ENCODE data around the gene RASA2.
A peak's percentile ranks its signal among the peaks of the same experiment; 100 is the strongest.

RASA2 gene

DNA sequence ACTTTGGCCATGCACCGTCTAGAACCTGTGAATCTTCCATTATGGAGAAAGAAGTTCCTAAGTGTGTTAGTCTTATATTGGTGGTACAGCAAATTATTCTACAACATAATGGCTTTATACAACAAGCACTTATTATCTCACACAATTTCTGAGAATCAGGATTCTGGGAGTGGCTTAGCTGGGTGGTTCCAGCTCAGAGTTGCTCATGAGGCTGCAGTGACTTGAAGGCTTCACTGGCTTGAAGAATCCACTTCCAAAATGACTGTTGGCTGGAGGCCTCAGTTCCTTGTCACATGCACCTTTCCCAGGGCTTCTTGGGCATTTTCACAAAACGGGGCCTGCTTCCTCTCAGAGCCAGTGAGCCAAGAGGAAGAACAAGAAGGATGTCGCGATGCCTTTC is 169.0 kb downstream of the RASA2 start:
- TF ChIP-seq ZFX (IDR thresholded peaks at IDR 0.05; ENCODE audit: borderline replicate concordance) (no peak), CTCF (IDR thresholded peaks at IDR 0.05) (no peak)

GRCh38 chr3:141656771-141657170 is 169.9 kb downstream of the RASA2 start:
- H3K27ac ChIP-seq, result no peak overlapping the region
- no peak for TF ChIP-seq CTCF (IDR thresholded peaks at IDR 0.05)
- no peak for TF ChIP-seq ZFX (IDR thresholded peaks at IDR 0.05; ENCODE audit: borderline replicate concordance)

More for the DNA sequence above, 169.0 kb downstream of the RASA2 start:
- no peak overlapping the region for H3K27ac ChIP-seq

DNA sequence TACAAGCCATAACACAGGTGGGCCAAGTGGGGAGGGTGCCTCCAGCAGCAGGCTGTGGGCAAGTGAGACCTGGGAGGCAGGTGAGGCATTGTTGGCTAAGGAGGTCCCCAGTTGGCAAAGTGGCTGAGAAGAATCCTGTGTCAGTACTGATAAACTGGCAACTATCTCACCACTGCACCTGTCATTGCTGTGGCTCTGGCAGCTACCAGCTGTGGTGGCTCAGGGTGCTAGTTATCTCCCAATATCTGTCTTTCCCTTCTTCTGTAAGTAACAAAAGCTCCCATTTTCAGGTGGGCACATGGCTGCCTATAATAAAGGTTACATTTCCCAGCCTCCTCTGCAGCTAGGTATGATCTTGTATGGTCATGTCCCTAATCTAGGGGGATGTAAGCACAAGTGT is 170.7 kb downstream of the RASA2 start:
- TF ChIP-seq ZFX (IDR thresholded peaks at IDR 0.05; ENCODE audit: borderline replicate concordance) (no peak), CTCF (IDR thresholded peaks at IDR 0.05) (no peak)
- H3K27ac ChIP-seq, result no peak overlapping the region

DNA sequence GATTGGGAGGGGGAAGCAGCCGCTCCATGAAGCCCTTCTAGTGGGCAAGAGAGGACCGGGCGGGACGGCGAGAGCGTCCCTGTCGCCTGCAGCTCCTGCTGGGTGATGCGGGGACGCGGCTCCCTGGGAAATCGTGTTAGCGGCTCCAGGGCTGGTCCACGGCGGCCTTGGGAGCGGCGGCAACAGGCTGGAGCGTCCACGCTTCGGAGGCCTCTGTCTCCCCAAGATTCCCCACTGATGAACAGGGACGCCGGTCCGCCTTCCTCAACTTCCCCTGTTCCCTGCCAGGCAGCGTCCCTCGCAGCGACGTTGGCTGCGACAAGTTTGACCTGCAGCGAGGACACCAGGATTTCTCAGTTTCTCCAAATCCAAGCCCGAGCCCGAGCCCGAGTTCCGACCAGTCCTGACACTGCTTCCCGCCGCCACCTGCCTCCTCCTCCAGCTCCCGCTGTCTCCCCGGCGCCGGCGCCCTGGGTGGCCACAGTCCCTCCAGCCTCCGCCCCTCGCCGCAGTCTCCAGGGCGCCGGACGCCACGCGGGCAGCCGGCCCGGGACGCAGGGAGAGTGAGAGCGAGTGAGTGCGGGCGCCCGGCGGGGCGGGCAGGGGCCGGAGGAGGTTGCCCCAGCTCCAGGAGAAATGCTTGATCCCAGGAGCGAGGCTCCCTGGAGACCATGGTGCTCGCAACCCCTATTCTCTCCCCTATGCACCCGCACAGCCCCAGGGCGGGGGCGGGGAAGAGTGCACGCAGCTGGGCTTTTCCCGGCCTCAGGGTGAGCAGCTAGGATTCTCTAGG is 173.2 kb downstream of the RASA2 start:
- H3K27ac ChIP-seq, result peak overlapping the region; percentile 37; the same call in 1 of the 2 replicates
- TF ChIP-seq ZFX (IDR thresholded peaks at IDR 0.05; ENCODE audit: borderline replicate concordance) (no peak), CTCF (IDR thresholded peaks at IDR 0.05) (no peak)

DNA sequence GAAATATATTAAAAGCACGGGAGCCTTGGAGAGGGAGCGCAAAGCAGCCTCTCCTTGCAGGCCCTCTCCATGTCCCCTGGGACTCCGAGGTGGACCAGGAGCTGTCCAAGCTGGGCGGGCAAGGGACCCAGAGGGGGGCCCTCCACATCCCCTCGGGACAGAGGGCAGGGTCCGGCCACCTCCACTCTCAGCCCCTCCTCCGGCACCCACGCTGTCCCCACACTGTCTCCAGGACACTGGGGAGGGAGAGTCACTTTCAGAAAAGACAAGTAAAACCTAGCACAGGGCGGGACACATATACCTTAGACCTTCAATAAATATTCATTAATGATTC is 173.8 kb downstream of the RASA2 start:
- peak overlapping the region; percentile 37; the same call in 1 of the 2 replicates for H3K27ac ChIP-seq
- TF ChIP-seq CTCF (IDR thresholded peaks at IDR 0.05), result no peak
- no peak for TF ChIP-seq ZFX (IDR thresholded peaks at IDR 0.05; ENCODE audit: borderline replicate concordance)

- H3K27ac ChIP-seq, result no peak overlapping the region
- no peak for TF ChIP-seq CTCF (IDR thresholded peaks at IDR 0.05)
- no peak for TF ChIP-seq ZFX (IDR thresholded peaks at IDR 0.05; ENCODE audit: borderline replicate concordance)
Measured at GRCh38 chr3:141661229-141662196, 174.7 kb downstream of the RASA2 start.

Data from 22Rv1 (cell line).